A673 (cell line): ENCODE data around the gene TSHZ2.

Experiments
- EZH2 ChIP-seq: fragments of 200-600 bp; sonication (generic); IDR thresholded peaks from 2 replicates; pipeline ENCODE4 v1.6.1; 2017; ENCODE audit warnings: borderline replicate concordance, low read depth, mild to moderate bottlenecking, mixed read lengths, antibody characterized with exemption, low read length; ENCODE audit not compliant: poor library complexity, severe bottlenecking
- TF ChIP-seq, protein P1 (sequence below): fragments of 300-800, 200-600 bp; sonication (generic); conservative IDR thresholded peaks from 2 replicates; pipeline ENCODE4 v1.5.1; 2017; ENCODE audit warnings: low read depth, mild to moderate bottlenecking, antibody characterized with exemption, low read length, moderate library complexity, mixed read lengths

DNA sequence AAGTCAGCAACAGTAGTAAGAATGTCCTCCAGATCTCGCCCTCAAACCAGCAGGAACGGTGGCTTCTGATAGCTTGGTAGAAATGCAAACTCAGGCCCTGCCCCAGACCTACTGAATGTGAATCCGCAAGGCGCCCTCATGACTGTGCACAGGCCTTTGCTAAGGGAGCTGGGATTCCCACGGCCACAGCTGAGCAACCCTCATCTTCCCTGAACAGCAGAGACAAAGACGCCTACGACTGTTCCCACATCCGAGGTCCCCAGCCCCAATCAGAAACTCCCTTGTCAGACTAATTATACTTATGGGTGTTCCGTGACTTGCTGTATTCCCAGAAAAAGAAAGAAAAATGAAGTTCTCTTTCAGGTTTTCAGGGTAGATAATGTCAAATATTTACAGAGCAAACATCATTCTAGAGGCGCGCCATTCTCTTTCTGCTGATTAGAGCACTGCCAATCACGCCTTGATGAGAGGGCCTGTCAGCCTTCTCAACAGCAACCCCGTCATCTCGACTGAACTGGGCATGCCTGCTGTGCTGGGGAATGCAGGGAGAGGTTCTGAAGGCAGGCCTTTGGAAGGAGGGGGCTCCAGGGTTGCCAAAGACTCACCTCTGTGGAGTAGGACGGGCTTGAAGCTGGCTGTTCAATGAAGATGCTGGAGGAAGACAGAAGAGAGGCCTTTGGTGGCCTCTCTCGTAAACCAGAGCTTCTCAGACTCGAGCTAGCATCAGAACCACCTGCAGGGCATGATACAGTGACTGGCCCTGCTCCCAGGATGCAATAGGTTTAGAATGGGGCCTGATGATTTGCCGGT is 541.5 kb downstream of the TSHZ2 start:
- TF ChIP-seq, protein P1, sequence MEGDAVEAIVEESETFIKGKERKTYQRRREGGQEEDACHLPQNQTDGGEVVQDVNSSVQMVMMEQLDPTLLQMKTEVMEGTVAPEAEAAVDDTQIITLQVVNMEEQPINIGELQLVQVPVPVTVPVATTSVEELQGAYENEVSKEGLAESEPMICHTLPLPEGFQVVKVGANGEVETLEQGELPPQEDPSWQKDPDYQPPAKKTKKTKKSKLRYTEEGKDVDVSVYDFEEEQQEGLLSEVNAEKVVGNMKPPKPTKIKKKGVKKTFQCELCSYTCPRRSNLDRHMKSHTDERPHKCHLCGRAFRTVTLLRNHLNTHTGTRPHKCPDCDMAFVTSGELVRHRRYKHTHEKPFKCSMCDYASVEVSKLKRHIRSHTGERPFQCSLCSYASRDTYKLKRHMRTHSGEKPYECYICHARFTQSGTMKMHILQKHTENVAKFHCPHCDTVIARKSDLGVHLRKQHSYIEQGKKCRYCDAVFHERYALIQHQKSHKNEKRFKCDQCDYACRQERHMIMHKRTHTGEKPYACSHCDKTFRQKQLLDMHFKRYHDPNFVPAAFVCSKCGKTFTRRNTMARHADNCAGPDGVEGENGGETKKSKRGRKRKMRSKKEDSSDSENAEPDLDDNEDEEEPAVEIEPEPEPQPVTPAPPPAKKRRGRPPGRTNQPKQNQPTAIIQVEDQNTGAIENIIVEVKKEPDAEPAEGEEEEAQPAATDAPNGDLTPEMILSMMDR = no peak
- no peak for TF ChIP-seq EZH2
